NT2/D1 (cell line): Measurements from ENCODE around the gene DCC.

Experiments
- YY1 ChIP-seq: IDR thresholded peaks from 2 replicates; pipeline ENCODE4 v1.6.1; 2011; ENCODE audit not compliant: insufficient read length, insufficient read depth
- ZNF274 ChIP-seq: IDR thresholded peaks from 2 replicates; pipeline ENCODE4 v1.6.1; 2011; ENCODE audit warnings: mild to moderate bottlenecking, low read depth, low read length

- no peak for TF ChIP-seq ZNF274
- TF ChIP-seq YY1, result no peak
Observed at GRCh38 chr18:52750995-52751394, 411.0 kb downstream of the DCC start.
